PC-9 (cell line): ENCODE measurements around the gene SLC28A1. TPM values are rescaled to one million over a fixed set of nuclear protein-coding genes. Genes with fewer than 3 reads are reported as not detected.

Experiments used
- BruUV-seq: library from RNA; stranded (reverse); fragments of 400-500 nt; replicated peaks from 2 replicates; lab custom pipeline; 2021; lab: Mats Ljungman, UMichigan
- CTCF ChIA-PET: fragments of 300-600 bp; sonication (Branson Sonifier 250); formaldehyde crosslinking; loops from one replicate; lab custom pipeline; 2022; ENCODE audit warnings: antibody characterized with exemption; lab: Charles Lee
- POLR2A ChIA-PET: fragments of 300-600 bp; sonication (Branson Sonifier 250); formaldehyde crosslinking; loops from one replicate; lab custom pipeline; 2022; ENCODE audit warnings: antibody characterized with exemption; ENCODE audit not compliant: unreplicated experiment; lab: Charles Lee
- DNase-seq, 2 experiments: peaks; one replicate each; pipeline versions ENCODE4 v3.0.0 to v3.0.0-alpha.2; 2015 to 2022; ENCODE audit warnings: mixed read lengths in 1 of 2
- H2AFZ ChIP-seq: fragments of 200-600 bp; sonication (generic); 2 replicates; pipeline ENCODE4 v1.8.1; 2017; ENCODE audit warnings: antibody characterized with exemption
- H3F3A ChIP-seq: fragments of 200-600 bp; sonication (generic); 2 replicates; pipeline ENCODE4 v1.8.1; 2017; ENCODE audit warnings: antibody characterized with exemption, mild to moderate bottlenecking, low read depth; ENCODE audit not compliant: insufficient read depth
- H3K27ac ChIP-seq: fragments of 200-600 bp; sonication (generic); 2 replicates; pipeline ENCODE4 v1.6.1; 2016; ENCODE audit warnings: mixed run types
- H3K27me3 ChIP-seq: fragments of 200-600 bp; sonication (generic); 2 replicates; pipeline ENCODE4 v1.6.1; 2016; ENCODE audit warnings: low read depth, mixed run types; ENCODE audit not compliant: insufficient read depth
- H3K36me3 ChIP-seq: fragments of 200-600 bp; sonication (generic); 2 replicates; pipeline ENCODE4 v1.6.1; 2016; ENCODE audit warnings: low read depth, mixed run types
- H3K4me1 ChIP-seq: fragments of 200-600 bp; sonication (generic); replicated peaks from 2 replicates; pipeline ENCODE4 v1.6.1; 2016; ENCODE audit warnings: mixed run types; ENCODE audit not compliant: insufficient read depth
- H3K4me2 ChIP-seq: fragments of 200-600 bp; sonication (generic); 2 replicates; pipeline ENCODE4 v1.6.1; 2017; ENCODE audit warnings: mixed run types
- H3K4me3 ChIP-seq: fragments of 200-600 bp; sonication (generic); 2 replicates; pipeline ENCODE4 v1.6.1; 2016; ENCODE audit warnings: mixed run types
- H3K79me2 ChIP-seq: fragments of 200-600 bp; sonication (generic); 2 replicates; pipeline ENCODE4 v1.6.1; 2017; ENCODE audit warnings: low read depth, mixed run types
- H3K9me2 ChIP-seq: fragments of 200-600 bp; sonication (generic); 2 replicates; pipeline ENCODE4 v1.8.1; 2017; ENCODE audit warnings: mild to moderate bottlenecking; ENCODE audit not compliant: insufficient read depth
- H3K9me3 ChIP-seq: fragments of 200-600 bp; sonication (generic); 2 replicates; pipeline ENCODE4 v1.8.1; 2016; ENCODE audit warnings: low read depth; ENCODE audit not compliant: insufficient read depth
- H4K20me1 ChIP-seq: fragments of 200-600 bp; sonication (generic); 2 replicates; pipeline ENCODE4 v1.8.1; 2017; ENCODE audit not compliant: insufficient read depth
- CTCF ChIP-seq: fragments of 200-600 bp; sonication (generic); conservative IDR thresholded peaks from 2 replicates; pipeline ENCODE4 v1.6.1; 2017; ENCODE audit warnings: mixed run types, antibody characterized with exemption, mild to moderate bottlenecking, moderate library complexity
- EZH2 ChIP-seq: fragments of 200-600 bp; sonication (generic); IDR thresholded peaks from 2 replicates; pipeline ENCODE4 v1.8.0; 2017; ENCODE audit warnings: antibody characterized with exemption, low read depth
- intact Hi-C: fragments of 100-400 bp; cut with micrococcal nuclease; formaldehyde crosslinking; loops from one replicate; pipeline ENCODE4 v1.10.0; 2022; ENCODE audit not compliant: unreplicated experiment
- total RNA-seq: library from RNA; stranded (reverse); gene quantifications from 2 replicates; pipeline ENCODE4 v1.2.3, GENCODE V29; 2021

SLC28A1 gene
- total RNA-seq, 1 experiment from 2014 or later: 0.70 TPM

- Histone ChIP-seq H3K79me2 (no peaks in the 10 kb centered on the region), H3K9me2 (no peaks in the 10 kb centered on the region), H3K4me1 (no peaks in the 10 kb centered on the region), H3K27ac (no peak overlapping the region), H3K4me3 (no peak overlapping the region), H3K9me3 (no peaks in the 10 kb centered on the region), H3K4me2 (no peak overlapping the region), H3F3A (no peaks in the 10 kb centered on the region), H3K27me3 (no peaks in the 10 kb centered on the region), H3K36me3 (no peaks in the 10 kb centered on the region), H4K20me1 (no peaks in the 10 kb centered on the region), H2AFZ (no peak overlapping the region)
- TF ChIP-seq EZH2 (no peak), CTCF (no peak)
- POLR2A ChIA-PET: no interaction called here
- BruUV-seq: no TSS peak
- intact Hi-C loops: no loop called here
- CTCF ChIA-PET: no interaction called here
- no peak for DNase-seq
Measured at GRCh38 chr15:84970843-84971242, 86.4 kb downstream of the SLC28A1 start.

- H3K9me3 ChIP-seq: no peaks in the 10 kb centered on the region
- no peaks in the 10 kb centered on the region for H3K36me3 ChIP-seq
- POLR2A ChIA-PET: no interaction called here
- intact Hi-C loops: no loop called here
- no peak for TF ChIP-seq CTCF
- no peak for TF ChIP-seq EZH2
- no peak overlapping the region for H3K4me3 ChIP-seq
- H2AFZ ChIP-seq: no peak overlapping the region
- CTCF ChIA-PET: no interaction called here
- no peaks in the 10 kb centered on the region for H3K4me1 ChIP-seq
- no peaks in the 10 kb centered on the region for H3F3A ChIP-seq
- no peaks in the 10 kb centered on the region for H4K20me1 ChIP-seq
- no peaks in the 10 kb centered on the region for H3K27me3 ChIP-seq
- no peak overlapping the region for H3K27ac ChIP-seq
- H3K9me2 ChIP-seq: no peaks in the 10 kb centered on the region
- no peaks in the 10 kb centered on the region for H3K79me2 ChIP-seq
- no peak overlapping the region for H3K4me2 ChIP-seq
- DNase-seq: no peak
- BruUV-seq: no TSS peak
Measured at GRCh38 chr15:84973492-84974460, 89.3 kb downstream of the SLC28A1 start.

GRCh38 chr15:84975871-84976351 is 91.4 kb downstream of the SLC28A1 start:
- H3K27me3 ChIP-seq: no peaks in the 10 kb centered on the region
- no peak for TF ChIP-seq CTCF
- no peak for TF ChIP-seq EZH2
- H3K9me2 ChIP-seq: no peaks in the 10 kb centered on the region
- no peaks in the 10 kb centered on the region for H4K20me1 ChIP-seq
- H3F3A ChIP-seq: peaks cover 6% of the 10 kb centered on the region; the same call in 1 of the 2 replicates
- intact Hi-C loops: no loop called here
- no peak overlapping the region for H3K4me3 ChIP-seq
- no peak overlapping the region for H3K27ac ChIP-seq
- no TSS peak for BruUV-seq
- H2AFZ ChIP-seq: no peak overlapping the region
- H3K36me3 ChIP-seq: no peaks in the 10 kb centered on the region
- DNase-seq: no peak
- POLR2A ChIA-PET: no interaction called here
- CTCF ChIA-PET: no interaction called here
- H3K4me2 ChIP-seq: no peak overlapping the region
- H3K4me1 ChIP-seq: no peaks in the 10 kb centered on the region
- H3K9me3 ChIP-seq: no peaks in the 10 kb centered on the region
- no peaks in the 10 kb centered on the region for H3K79me2 ChIP-seq
